ENCODE measurements around the gene GBA2.
A peak's percentile ranks its signal among the peaks of the same experiment; 100 is the strongest.

GBA2 gene

DNA sequence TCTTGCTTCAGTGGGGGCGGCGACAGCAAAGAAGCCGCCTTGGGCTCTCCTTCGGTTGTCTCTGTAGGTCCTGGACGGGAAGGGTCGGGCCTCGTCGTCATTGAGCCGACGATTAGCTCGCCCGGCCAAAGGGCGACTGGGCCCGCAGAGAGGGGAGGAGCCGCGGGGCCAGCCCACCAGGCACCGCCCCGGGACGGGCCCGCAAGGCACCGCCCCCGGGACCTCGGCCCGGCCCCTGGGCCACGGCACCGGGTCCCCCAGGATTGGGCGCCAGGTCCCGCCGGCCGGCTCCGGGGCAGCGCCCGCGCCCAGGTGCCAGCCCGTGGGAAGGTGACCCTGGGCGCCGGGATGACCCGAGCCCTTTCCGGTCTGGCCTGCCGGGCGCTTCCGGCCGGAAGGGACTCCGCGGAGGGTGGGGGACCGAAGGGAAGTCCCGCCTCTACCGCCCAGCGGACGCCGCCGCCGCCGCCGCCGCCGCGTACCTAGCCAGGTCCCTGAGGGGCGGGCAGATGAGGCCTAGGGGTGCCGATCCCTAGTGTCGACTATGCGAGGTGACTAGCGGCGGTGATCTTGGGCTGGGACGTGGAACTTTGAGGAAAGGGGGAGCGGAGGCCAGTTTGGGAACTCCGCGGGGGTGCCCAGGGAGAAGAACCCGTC lies at the start of gene GBA2, which contains the start of gene RGP1:
Gene GBA2 (minus strand): TSS at position 371 of the 657 bp plus-strand sequence. CDS start 524 bp downstream, outside the sequence.
Gene RGP1 (plus strand): TSS at position 430 of the 657 bp plus-strand sequence. CDS start 469 bp downstream, outside the sequence.
- peak within 1 kb of the TSS; percentile 92 for H3K27ac ChIP-seq (ENCODE audit: low read depth, low read length)
- peaks cover 15% of the 10 kb centered on the region for H3K4me1 ChIP-seq (ENCODE audit: control insufficient read depth, insufficient read depth, low read length)
- peak within 1 kb of the TSS; percentile 64 for H3K9ac ChIP-seq (ENCODE audit: low read depth, low read length)
- no peaks in the 10 kb centered on the region for H3K9me3 ChIP-seq (ENCODE audit: control insufficient read depth, insufficient read depth, low read length)
- peaks cover 53% of the 10 kb centered on the region for H3K36me3 ChIP-seq (ENCODE audit: control insufficient read depth, insufficient read depth, low read length)
- H3K4me3 ChIP-seq (ENCODE audit: low read depth, low read length), result peak within 1 kb of the TSS; percentile 95
- no peaks in the 10 kb centered on the region for H3K27me3 ChIP-seq (ENCODE audit: control insufficient read depth, insufficient read depth, low read length)

DNA sequence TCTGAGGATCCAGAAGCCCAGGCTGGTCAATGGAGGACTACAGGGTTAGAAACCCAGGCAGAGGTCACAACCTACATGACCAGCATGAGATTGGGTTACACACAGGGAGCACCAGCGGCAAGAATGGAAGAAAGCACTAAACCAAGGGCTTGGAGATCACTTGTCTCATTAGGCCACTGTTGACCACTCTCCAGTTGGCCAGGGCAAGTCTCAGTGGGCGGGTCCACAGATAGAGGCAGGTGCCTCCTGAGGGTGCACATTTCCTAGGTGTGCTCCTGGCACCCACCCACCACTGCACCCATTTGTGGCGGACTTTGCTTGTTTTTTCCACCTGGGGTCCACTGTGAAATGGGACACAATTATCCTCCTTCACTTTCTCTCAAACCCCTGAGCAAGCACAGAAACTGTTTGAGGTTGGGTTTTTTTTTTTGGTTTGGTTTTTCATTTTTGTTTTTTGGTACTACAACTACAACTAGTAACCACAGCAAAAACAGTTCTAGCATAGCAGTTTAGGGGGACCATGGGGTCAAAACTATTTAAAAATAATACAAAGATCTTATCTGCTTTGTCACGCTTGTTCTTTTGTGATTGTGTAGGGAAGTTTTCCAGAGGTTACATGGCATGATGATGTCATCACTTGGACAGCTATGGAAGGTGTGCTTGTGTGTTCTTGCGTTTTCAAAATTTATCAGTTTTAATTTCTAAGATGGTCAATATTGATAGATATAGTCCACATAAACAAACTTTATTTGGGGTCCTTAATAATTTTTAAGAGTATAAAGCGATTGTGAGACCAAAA lies 48.5 kb upstream of the GBA2 start:
- Histone ChIP-seq H3K27me3 (ENCODE audit: control insufficient read depth, insufficient read depth, low read length) (no peaks in the 10 kb centered on the region), H3K4me1 (ENCODE audit: control insufficient read depth, insufficient read depth, low read length) (no peaks in the 10 kb centered on the region), H3K36me3 (ENCODE audit: control insufficient read depth, insufficient read depth, low read length) (peaks cover 7% of the 10 kb centered on the region; the same call in 1 of the 2 replicates), H3K4me3 (ENCODE audit: low read depth, low read length) (no peak overlapping the region), H3K9ac (ENCODE audit: low read depth, low read length) (no peak overlapping the region), H3K9me3 (ENCODE audit: control insufficient read depth, insufficient read depth, low read length) (no peaks in the 10 kb centered on the region), H3K27ac (ENCODE audit: low read depth, low read length) (no peak overlapping the region)

DNA sequence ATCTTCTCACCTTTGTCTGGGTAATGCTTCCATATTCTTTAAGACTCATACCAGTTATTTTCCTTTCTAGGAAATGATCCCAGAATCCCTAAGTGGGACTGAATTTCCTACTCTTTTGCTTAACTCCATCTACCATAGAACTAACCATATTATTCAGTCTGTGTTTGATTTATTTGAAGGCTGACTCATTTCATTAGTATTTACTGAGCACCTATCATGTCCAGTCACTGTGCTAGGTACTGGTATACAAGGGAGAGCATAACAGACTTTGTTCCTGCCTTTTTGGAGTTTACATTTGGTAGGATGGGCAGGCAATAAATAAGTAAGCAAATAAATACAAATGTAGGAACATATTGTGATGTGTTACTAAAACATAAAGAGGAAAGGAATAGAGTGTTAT lies 46.7 kb upstream of the GBA2 start:
- H3K36me3 ChIP-seq (ENCODE audit: control insufficient read depth, insufficient read depth, low read length), result no peaks in the 10 kb centered on the region; the same call in 1 of the 2 replicates
- peaks cover 4% of the 10 kb centered on the region; the same call in 1 of the 2 replicates for H3K27me3 ChIP-seq (ENCODE audit: control insufficient read depth, insufficient read depth, low read length)
- H3K4me1 ChIP-seq (ENCODE audit: control insufficient read depth, insufficient read depth, low read length), result peaks cover 4% of the 10 kb centered on the region
- H3K9ac ChIP-seq (ENCODE audit: low read depth, low read length), result no peak overlapping the region
- no peak overlapping the region for H3K27ac ChIP-seq (ENCODE audit: low read depth, low read length)
- no peaks in the 10 kb centered on the region for H3K9me3 ChIP-seq (ENCODE audit: control insufficient read depth, insufficient read depth, low read length)
- H3K4me3 ChIP-seq (ENCODE audit: low read depth, low read length), result no peak overlapping the region

DNA sequence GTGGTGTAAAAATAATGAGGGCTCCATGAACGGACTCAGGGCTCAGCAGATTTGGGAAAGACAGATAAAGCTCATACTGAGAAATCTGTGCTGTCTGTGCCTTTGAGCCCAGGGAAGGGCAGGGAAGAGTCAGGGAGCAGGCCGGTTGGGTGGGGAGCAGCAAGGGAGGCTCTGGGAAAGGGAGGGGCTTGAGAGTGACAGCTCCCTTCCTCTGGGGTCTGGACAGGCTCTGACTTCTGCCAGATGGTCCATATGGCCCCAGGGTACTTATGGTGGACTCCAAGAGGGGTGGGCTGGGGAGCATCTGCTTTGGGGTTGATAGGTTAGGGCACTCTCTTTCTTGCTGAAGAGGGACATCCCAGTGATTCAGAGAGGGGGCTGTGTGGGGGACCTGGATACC lies 44.4 kb upstream of the GBA2 start:
- H3K27ac ChIP-seq (ENCODE audit: low read depth, low read length), result no peak overlapping the region
- H3K9ac ChIP-seq (ENCODE audit: low read depth, low read length), result no peak overlapping the region
- no peaks in the 10 kb centered on the region for H3K9me3 ChIP-seq (ENCODE audit: control insufficient read depth, insufficient read depth, low read length)
- peaks cover 18% of the 10 kb centered on the region for H3K4me1 ChIP-seq (ENCODE audit: control insufficient read depth, insufficient read depth, low read length)
- no peak overlapping the region for H3K4me3 ChIP-seq (ENCODE audit: low read depth, low read length)
- peaks cover 7% of the 10 kb centered on the region; the same call in 1 of the 2 replicates for H3K27me3 ChIP-seq (ENCODE audit: control insufficient read depth, insufficient read depth, low read length)
- no peaks in the 10 kb centered on the region for H3K36me3 ChIP-seq (ENCODE audit: control insufficient read depth, insufficient read depth, low read length)

DNA sequence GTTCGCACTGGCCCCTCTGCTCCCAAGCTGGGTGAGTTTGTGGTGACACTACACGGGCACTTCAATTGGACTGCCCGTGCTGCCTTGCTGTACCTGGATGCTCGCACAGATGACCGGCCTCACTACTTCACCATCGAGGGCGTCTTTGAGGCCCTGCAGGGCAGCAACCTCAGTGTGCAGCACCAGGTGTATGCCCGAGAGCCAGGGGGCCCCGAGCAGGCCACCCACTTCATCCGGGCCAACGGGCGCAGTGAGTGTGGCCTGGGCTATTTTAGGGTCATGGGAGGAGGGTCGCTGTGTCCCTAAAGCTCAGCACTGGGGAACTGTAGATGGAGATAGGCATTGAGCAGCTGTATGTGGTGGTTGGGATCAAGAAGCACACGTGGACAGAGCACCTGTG lies 43.8 kb upstream of the GBA2 start:
- H3K27me3 ChIP-seq (ENCODE audit: control insufficient read depth, insufficient read depth, low read length), result peaks cover 7% of the 10 kb centered on the region; the same call in 1 of the 2 replicates
- no peaks in the 10 kb centered on the region for H3K36me3 ChIP-seq (ENCODE audit: control insufficient read depth, insufficient read depth, low read length)
- peaks cover 18% of the 10 kb centered on the region for H3K4me1 ChIP-seq (ENCODE audit: control insufficient read depth, insufficient read depth, low read length)
- no peak overlapping the region for H3K9ac ChIP-seq (ENCODE audit: low read depth, low read length)
- H3K9me3 ChIP-seq (ENCODE audit: control insufficient read depth, insufficient read depth, low read length), result no peaks in the 10 kb centered on the region
- H3K27ac ChIP-seq (ENCODE audit: low read depth, low read length), result no peak overlapping the region
- no peak overlapping the region for H3K4me3 ChIP-seq (ENCODE audit: low read depth, low read length)

DNA sequence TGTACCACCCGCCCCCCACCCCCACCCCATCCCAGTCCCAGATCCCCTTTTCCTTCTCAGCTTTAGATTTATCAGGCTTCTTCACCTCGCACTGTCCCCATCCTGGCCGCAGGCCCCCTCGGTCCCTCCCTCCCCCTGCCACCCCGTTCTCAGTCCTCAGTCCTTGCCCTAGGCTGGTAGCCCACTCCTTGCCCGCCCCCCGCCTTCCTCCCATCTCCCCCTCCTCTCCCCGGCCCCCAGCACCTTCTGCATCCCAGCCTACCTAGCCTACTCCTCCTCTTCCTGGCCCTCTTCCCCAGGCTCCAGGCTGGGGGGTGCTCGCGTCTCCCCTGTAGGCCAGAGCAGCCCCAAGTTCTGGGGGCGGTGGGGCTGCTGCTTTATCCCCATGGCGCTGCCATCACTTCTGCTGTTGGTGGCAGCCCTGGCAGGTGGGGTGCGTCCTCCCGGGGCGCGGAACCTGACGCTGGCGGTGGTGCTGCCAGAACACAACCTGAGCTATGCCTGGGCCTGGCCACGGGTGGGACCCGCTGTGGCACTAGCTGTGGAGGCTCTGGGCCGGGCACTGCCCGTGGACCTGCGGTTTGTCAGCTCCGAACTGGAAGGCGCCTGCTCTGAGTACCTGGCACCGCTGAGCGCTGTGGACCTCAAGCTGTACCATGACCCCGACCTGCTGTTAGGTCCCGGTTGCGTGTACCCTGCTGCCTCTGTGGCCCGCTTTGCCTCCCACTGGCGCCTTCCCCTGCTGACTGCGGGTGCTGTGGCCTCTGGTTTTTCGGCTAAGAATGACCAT lies 43.2 kb upstream of the GBA2 start:
- Histone ChIP-seq H3K27me3 (ENCODE audit: control insufficient read depth, insufficient read depth, low read length) (peaks cover 7% of the 10 kb centered on the region; the same call in 1 of the 2 replicates), H3K36me3 (ENCODE audit: control insufficient read depth, insufficient read depth, low read length) (no peaks in the 10 kb centered on the region), H3K9me3 (ENCODE audit: control insufficient read depth, insufficient read depth, low read length) (no peaks in the 10 kb centered on the region), H3K27ac (ENCODE audit: low read depth, low read length) (no peak overlapping the region), H3K4me3 (ENCODE audit: low read depth, low read length) (peak overlapping the region; percentile 71; the same call in 1 of the 2 replicates), H3K9ac (ENCODE audit: low read depth, low read length) (no peak overlapping the region), H3K4me1 (ENCODE audit: control insufficient read depth, insufficient read depth, low read length) (peaks cover 18% of the 10 kb centered on the region)

DNA sequence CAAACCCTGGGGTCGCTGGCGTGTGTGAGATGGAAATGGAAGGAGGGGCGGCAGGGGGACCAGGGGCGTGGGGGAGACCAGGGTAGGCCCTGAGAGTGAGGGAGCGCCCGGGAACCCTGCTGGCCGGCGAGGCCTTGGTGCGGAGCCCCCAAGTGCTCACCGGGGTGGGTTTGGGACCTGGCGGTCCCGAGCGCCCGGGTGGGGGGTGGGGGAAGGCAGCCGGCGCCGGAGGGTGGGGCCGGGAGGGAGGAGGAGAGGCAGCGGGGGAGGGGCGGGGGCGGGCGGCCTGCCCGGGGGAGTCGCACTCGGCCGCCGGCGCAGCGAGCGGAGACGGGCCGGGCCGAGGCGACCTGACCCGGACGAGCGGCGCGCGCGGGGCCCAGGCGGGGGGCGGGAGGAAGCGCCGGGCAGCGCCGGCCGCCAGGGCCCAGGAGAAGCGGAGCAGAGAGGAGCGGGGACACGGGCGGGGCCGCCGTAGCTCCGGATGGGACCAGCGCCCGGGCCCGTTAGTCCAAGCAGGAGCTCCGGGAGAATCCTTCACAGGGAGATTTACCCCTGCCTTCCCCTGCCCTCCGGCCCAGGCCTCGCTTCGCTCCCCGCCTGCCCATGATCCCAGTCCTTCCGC lies 42.4 kb upstream of the GBA2 start, which contains the start of gene NPR2:
Gene NPR2 (plus strand): TSS at position 295 of the 625 bp plus-strand sequence. CDS start 818 bp downstream, outside the sequence.
- H3K4me3 ChIP-seq (ENCODE audit: low read depth, low read length), result peak within 1 kb of the TSS; percentile 71
- H3K9me3 ChIP-seq (ENCODE audit: control insufficient read depth, insufficient read depth, low read length), result no peaks in the 10 kb centered on the region
- peaks cover 18% of the 10 kb centered on the region for H3K4me1 ChIP-seq (ENCODE audit: control insufficient read depth, insufficient read depth, low read length)
- peaks cover 7% of the 10 kb centered on the region; the same call in 1 of the 2 replicates for H3K27me3 ChIP-seq (ENCODE audit: control insufficient read depth, insufficient read depth, low read length)
- peak within 1 kb of the TSS; percentile 20 for H3K27ac ChIP-seq (ENCODE audit: low read depth, low read length)
- H3K9ac ChIP-seq (ENCODE audit: low read depth, low read length), result peak within 1 kb of the TSS; percentile 42; the same call in 1 of the 2 replicates
- H3K36me3 ChIP-seq (ENCODE audit: control insufficient read depth, insufficient read depth, low read length), result no peaks in the 10 kb centered on the region

DNA sequence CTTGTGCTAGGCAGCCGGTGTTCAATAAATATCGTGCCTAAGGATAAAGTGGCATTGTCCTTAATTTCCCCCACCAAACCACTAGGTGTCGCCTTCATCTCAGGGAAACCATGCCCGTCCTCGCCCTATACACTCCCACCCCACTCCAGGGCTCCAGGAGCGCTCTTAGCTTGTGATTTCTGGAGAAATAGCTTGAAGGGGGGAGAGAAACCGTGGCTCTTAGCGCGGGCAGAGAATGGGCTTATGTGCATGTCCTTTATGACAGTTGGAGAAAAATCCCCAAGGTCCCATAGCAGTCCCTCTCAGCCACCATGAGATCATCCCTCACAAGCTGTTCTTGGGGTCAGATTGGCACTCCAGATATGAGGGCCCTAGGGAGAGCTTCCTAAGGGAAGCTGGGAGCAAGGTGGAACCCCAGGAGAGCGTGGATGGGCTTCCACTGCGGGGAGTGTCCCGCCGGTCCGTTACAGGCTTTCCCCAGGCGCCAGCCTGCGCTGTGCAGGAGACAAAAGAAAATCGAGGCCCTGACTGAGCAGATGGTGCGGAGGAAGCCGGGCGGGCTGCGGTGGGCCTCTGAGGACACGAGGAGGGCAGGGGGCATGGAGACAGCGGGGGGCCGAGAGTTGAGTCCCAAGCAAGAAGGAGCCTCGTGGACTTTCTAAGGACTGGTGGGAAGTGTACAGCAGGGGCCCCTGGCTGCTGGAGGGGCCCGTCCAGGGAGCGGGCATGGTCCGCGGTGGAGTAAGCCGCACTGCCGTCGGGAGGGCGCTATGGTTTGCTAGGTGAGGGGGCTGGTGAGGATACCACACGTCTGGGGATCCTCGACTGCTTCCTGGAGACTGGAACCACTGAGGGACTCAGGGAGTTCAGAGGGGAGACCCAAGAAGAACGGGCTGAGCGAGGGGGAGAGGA lies 41.6 kb upstream of the GBA2 start:
- Histone ChIP-seq H3K9me3 (ENCODE audit: control insufficient read depth, insufficient read depth, low read length) (no peaks in the 10 kb centered on the region), H3K27me3 (ENCODE audit: control insufficient read depth, insufficient read depth, low read length) (peaks cover 7% of the 10 kb centered on the region; the same call in 1 of the 2 replicates), H3K4me1 (ENCODE audit: control insufficient read depth, insufficient read depth, low read length) (peaks cover 18% of the 10 kb centered on the region), H3K4me3 (ENCODE audit: low read depth, low read length) (peak overlapping the region; percentile 53), H3K27ac (ENCODE audit: low read depth, low read length) (peak overlapping the region; percentile 20), H3K36me3 (ENCODE audit: control insufficient read depth, insufficient read depth, low read length) (no peaks in the 10 kb centered on the region), H3K9ac (ENCODE audit: low read depth, low read length) (peak overlapping the region; percentile 20; the same call in 1 of the 2 replicates)

DNA sequence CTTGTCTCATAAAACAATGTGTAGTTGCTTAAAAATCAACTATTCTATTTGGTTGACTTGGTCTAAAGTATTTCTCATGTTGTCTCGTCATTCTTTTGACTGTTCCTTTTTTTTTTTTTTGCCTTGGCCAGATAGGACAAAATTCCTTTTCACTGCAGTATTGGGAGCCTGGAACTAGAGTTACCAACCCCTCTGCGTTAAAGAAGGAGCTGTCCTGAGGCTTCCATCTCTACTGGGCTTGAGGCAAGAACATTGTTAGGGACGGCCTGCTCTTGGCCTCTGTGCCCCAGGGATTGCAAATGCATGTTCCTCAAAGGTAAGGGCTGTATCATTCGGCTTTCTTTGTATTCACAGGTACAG lies 41.0 kb upstream of the GBA2 start:
- Histone ChIP-seq H3K27ac (ENCODE audit: low read depth, low read length) (no peak overlapping the region), H3K9ac (ENCODE audit: low read depth, low read length) (no peak overlapping the region), H3K4me3 (ENCODE audit: low read depth, low read length) (no peak overlapping the region)

More for the DNA sequence above, 41.0 kb upstream of the GBA2 start:
- H3K36me3 ChIP-seq (ENCODE audit: control insufficient read depth, insufficient read depth, low read length), result no peaks in the 10 kb centered on the region
- peaks cover 18% of the 10 kb centered on the region for H3K4me1 ChIP-seq (ENCODE audit: control insufficient read depth, insufficient read depth, low read length)
- H3K9me3 ChIP-seq (ENCODE audit: control insufficient read depth, insufficient read depth, low read length), result no peaks in the 10 kb centered on the region
- peaks cover 7% of the 10 kb centered on the region; the same call in 1 of the 2 replicates for H3K27me3 ChIP-seq (ENCODE audit: control insufficient read depth, insufficient read depth, low read length)

Measured in HUES48 (cell line).